Tibial nerve (tissue), 3 donors: ENCODE results near the gene DIP2C.

Source experiments
- CTCF ChIP-seq, 5 experiments: fragments of 200-600 bp in 3 of 5; fragments of 450-650 bp in 2 of 5; sonication (generic) in 3 of 5; IDR thresholded peaks; one replicate each; pipeline ENCODE4 v1.5.1; 2016 to 2019; ENCODE audit warnings: antibody characterized with exemption in 5 of 5, mild to moderate bottlenecking in 3 of 5, moderate library complexity in 2 of 5
- POLR2A ChIP-seq, 2 donors: fragments of 450-650 bp; IDR thresholded peaks; one replicate each; pipeline ENCODE4 v1.6.1; 2017; ENCODE audit warnings: antibody characterized with exemption in 2 of 2, mild to moderate bottlenecking in 2 of 2, moderate library complexity in 2 of 2

GRCh38 chr10:607545-608185 lies 81.8 kb downstream of the DIP2C start:
- TF ChIP-seq CTCF (IDR thresholded peaks at IDR 0.05) (no peak), POLR2A (IDR thresholded peaks at IDR 0.05) (no peak)
